ENCODE measurements around the gene TTC23. TPM values are rescaled to one million over a fixed set of nuclear protein-coding genes. Genes with fewer than 3 reads are reported as not detected.

TTC23 gene
- total and polyA plus RNA-seq, 9 of the 15 experiments (the other 6 are each of a cell fraction or from before 2014, with no cell fraction given), result 0.41 to 4.5 (median 2.5) TPM

DNA sequence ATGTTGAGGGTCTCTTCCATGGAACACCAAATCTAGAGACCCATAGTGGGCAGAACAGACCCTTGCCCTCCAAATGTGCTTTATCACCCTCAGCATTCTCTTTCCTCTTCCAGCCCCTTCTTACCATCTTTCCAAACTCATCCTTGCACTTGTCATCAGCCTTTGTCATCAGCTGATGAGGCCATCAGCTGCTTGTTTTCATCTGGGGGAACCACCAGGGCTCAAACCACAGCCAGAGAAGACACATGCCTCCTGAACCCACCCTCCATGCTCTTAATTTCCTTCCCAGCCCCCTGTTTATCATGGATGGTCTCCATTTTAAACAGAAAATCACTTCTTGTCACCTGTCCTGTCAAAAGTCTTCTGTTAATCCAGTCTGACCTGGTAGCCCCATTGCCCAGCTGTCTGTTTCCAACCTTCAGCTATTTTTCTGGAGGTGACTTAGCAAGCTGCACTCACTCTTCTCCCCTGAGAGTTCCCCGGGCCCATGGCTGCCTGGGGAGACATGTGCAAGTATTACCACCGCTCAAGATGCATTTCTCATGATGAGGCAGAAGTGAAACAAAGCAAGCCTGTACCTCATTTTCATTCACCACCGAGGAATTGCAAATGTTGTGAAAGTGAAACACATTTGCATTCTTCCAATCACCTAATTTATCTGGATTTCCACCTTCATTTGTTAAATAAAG, 159.2 kb downstream of the TTC23 start:
- ChIA-PET POLR2A (interaction anchor here (1.1 kb wide), 1 partner anchor 13 kb away, joined by 6 read pairs; no protein-coding TSS in a partner anchor), CTCF (ENCODE audit: low intra/inter-chr PET ratio) (no interaction called here)
- H3K9me1 ChIP-seq (ENCODE audit: control insufficient read depth, insufficient read depth, low read length), result no peaks in the 10 kb centered on the region
- no peak overlapping the region for H3K9ac ChIP-seq (ENCODE audit: insufficient read depth in 1 of 2, low read depth in 2 of 2, low read length in 2 of 2)
- H4K20me1 ChIP-seq (replicated peaks; ENCODE audit: control insufficient read depth, insufficient read depth, low read length), result no peaks in the 10 kb centered on the region
- no peak overlapping the region for H3K4me2 ChIP-seq (ENCODE audit: insufficient read depth, low read length)
- no peaks in the 10 kb centered on the region for H3K4me1 ChIP-seq (replicated peaks in 1 of 2; ENCODE audit: control insufficient read depth in 2 of 2, insufficient read depth in 2 of 2, low read length in 2 of 2)
- in situ Hi-C loops (cut with MboI), result no loop called here
- intact Hi-C loops (cut with micrococcal nuclease), result no loop called here
- 0% methylated on average over 3 of the region's 3 CpGs for WGBS (ENCODE audit: insufficient coverage, low coverage, missing lambda C conversion rate)
- peaks cover 0 to 38% of the 10 kb centered on the region in 2 experiments; a peak in 3 of 5 replicates for H3K27me3 ChIP-seq (ENCODE audit: control insufficient read depth in 2 of 2, insufficient read depth in 2 of 2, low read length in 2 of 2)
- ATAC-seq, result no peak
- no peak overlapping the region for H2AFZ ChIP-seq (ENCODE audit: low read depth, low read length)
- no peak overlapping the region for H3K27ac ChIP-seq (ENCODE audit: extremely low read depth, low read depth, low read length)
- no peaks in the 10 kb centered on the region for H3K36me3 ChIP-seq (ENCODE audit: control insufficient read depth, insufficient read depth, low read length)
- no TSS peak for BruUV-seq (replicated peaks)
- no peaks in the 10 kb centered on the region for H3K9me3 ChIP-seq (replicated peaks; ENCODE audit: control insufficient read depth, insufficient read depth, low read depth, low read length)
- DNase-seq (ENCODE audit: extremely low read depth in 1 of 4, low spot score in 3 of 4), result no peak
- H3K4me3 ChIP-seq, result no peak overlapping the region
- TF ChIP-seq RFX1 (IDR thresholded peaks at IDR 0.05) (no peak), ZNF586 (CRISPR knock-in tag; conservative IDR thresholded peaks at IDR 0.05) (no peak), PHB (CRISPR knock-in tag; IDR thresholded peaks at IDR 0.05) (no peak), SAFB2 (IDR thresholded peaks at IDR 0.05; ENCODE audit: borderline replicate concordance, low read depth, low read length, severe bottlenecking) (no peak), EZH2 (IDR thresholded peaks at IDR 0.05; ENCODE audit: borderline replicate concordance, low read depth, low read length) (no peak), ZKSCAN8 (CRISPR knock-in tag; IDR thresholded peaks at IDR 0.05) (no peak), ZNF76 (CRISPR knock-in tag; IDR thresholded peaks at IDR 0.05; ENCODE audit: borderline replicate concordance) (no peak), ELF2 (CRISPR knock-in tag; IDR thresholded peaks at IDR 0.05) (no peak), GATA2 (CRISPR knock-in tag; IDR thresholded peaks at IDR 0.05) (no peak), ZNF174 (CRISPR knock-in tag; IDR thresholded peaks at IDR 0.05) (no peak)
- H3K79me2 ChIP-seq (ENCODE audit: control insufficient read depth, insufficient read depth, low read length), result no peaks in the 10 kb centered on the region
- no peak for FAIRE-seq

Measured in K562 (cell line).